H1 (cell line): ENCODE data around the gene TSKU. TPM values are rescaled to one million over a fixed set of nuclear protein-coding genes. Genes with fewer than 3 reads are reported as not detected.

Experiments
- CTCF ChIA-PET: fragments of 300-600 bp; sonication (Branson Sonifier 250); formaldehyde crosslinking; loops from one replicate; lab custom pipeline; 2021; ENCODE audit not compliant: partially characterized antibody; lab: Charles Lee
- POLR2A ChIA-PET: fragments of 300-600 bp; sonication (Branson Sonifier 250); formaldehyde crosslinking; loops from one replicate; lab custom pipeline; 2021; ENCODE audit warnings: inconsistent platforms; ENCODE audit not compliant: partially characterized antibody; lab: Charles Lee
- DNase-seq, 2 experiments: peaks; one replicate each; pipeline versions ENCODE4 v3.0.0 to v3.0.0-alpha.2; 2010 to 2022; ENCODE audit warnings: low spot score in 2 of 2, low read depth in 1 of 2, mixed read lengths in 1 of 2
- FAIRE-seq: peaks from 2 replicates; lab custom pipeline; 2011; peaks lifted over from hg19 to GRCh38; lab: Jason Lieb, UNC
- H2AFZ ChIP-seq: 2 replicates; pipeline ENCODE4 v1.8.1; 2012; ENCODE audit warnings: low read length, inconsistent platforms
- H2AK5ac ChIP-seq: 2 replicates; pipeline ENCODE4 v1.6.1; 2013; ENCODE audit warnings: low read depth, low read length
- H2BK120ac ChIP-seq: replicated peaks from 2 replicates; pipeline ENCODE3; 2013; ENCODE audit warnings: low read depth, low read length, inconsistent platforms
- H2BK12ac ChIP-seq: 2 replicates; pipeline ENCODE4 v1.6.1; 2013; ENCODE audit warnings: low read depth, low read length
- H2BK15ac ChIP-seq: 2 replicates; pipeline ENCODE4 v1.6.1; 2013; ENCODE audit warnings: low read length
- H2BK20ac ChIP-seq: 2 replicates; pipeline ENCODE4 v1.6.1; 2013; ENCODE audit warnings: low read length
- H2BK5ac ChIP-seq: 2 replicates; pipeline ENCODE4 v1.6.1; 2013; ENCODE audit warnings: low read depth, low read length
- H3K14ac ChIP-seq: 2 replicates; pipeline ENCODE4 v1.6.1; 2013; ENCODE audit warnings: inconsistent platforms; ENCODE audit not compliant: insufficient read length
- H3K18ac ChIP-seq: 2 replicates; pipeline ENCODE4 v1.6.1; 2013; ENCODE audit warnings: low read length; ENCODE audit errors: extremely low read depth
- H3K23ac ChIP-seq: 2 replicates; pipeline ENCODE4 v1.6.1; 2013; ENCODE audit warnings: inconsistent platforms; ENCODE audit not compliant: insufficient read length
- H3K23me2 ChIP-seq: 2 replicates; pipeline ENCODE4 v1.6.1; 2013; ENCODE audit warnings: low read depth, low read length
- H3K27ac ChIP-seq: 2 replicates; pipeline ENCODE4 v1.6.1; 2011; ENCODE audit warnings: low read depth, low read length, inconsistent platforms
- H3K27me3 ChIP-seq, 4 experiments: replicated peaks in 1 of 4; 1 replicate in 1 of 4; 2 replicates in 3 of 4; pipeline versions ENCODE4 v1.6.1 to v1.8.1; 2011 to 2013; ENCODE audit warnings: low read length in 3 of 4, mild to moderate bottlenecking in 3 of 4, inconsistent platforms in 2 of 4, mixed read lengths in 2 of 4, moderate library complexity in 1 of 4; ENCODE audit not compliant: control insufficient read depth in 3 of 4, insufficient read depth in 3 of 4; ENCODE audit errors: extremely low read depth in 1 of 4
- H3K36me3 ChIP-seq, 4 experiments: 2 replicates each; pipeline versions ENCODE4 v1.6.1 to v1.8.1; 2011 to 2013; ENCODE audit warnings: mild to moderate bottlenecking in 4 of 4, low read length in 3 of 4, moderate library complexity in 2 of 4, control low read depth in 1 of 4, inconsistent platforms in 1 of 4; ENCODE audit not compliant: insufficient read depth in 4 of 4, control insufficient read depth in 2 of 4
- H3K4ac ChIP-seq: replicated peaks from 2 replicates; pipeline ENCODE3; 2013; ENCODE audit warnings: low read length, low read depth, mixed read lengths, inconsistent platforms; ENCODE audit not compliant: insufficient read length
- H3K4me1 ChIP-seq, 4 experiments: replicated peaks in 1 of 4; 1 replicate in 1 of 4; 2 replicates in 3 of 4; pipeline versions ENCODE4 v1.6.1 to v1.8.1; 2011 to 2013; ENCODE audit warnings: low read length in 3 of 4, inconsistent platforms in 2 of 4, mixed read lengths in 1 of 4; ENCODE audit not compliant: insufficient read depth in 4 of 4, control insufficient read depth in 3 of 4
- H3K4me2 ChIP-seq, 2 experiments: 2 replicates each; pipeline versions ENCODE4 v1.6.1 to v1.8.1; 2011 to 2013; ENCODE audit warnings: low read depth in 2 of 2, low read length in 2 of 2, control low read depth in 1 of 2, inconsistent platforms in 1 of 2, mild to moderate bottlenecking in 1 of 2; ENCODE audit not compliant: insufficient read depth in 1 of 2
- H3K4me3 ChIP-seq, 4 experiments: fragments of 200-600, 300-600 bp in 1 of 4; sonication (generic), shearing (Covaris generic), sonication (Bioruptor Twin) in 1 of 4; 2 replicates each; pipeline versions ENCODE4 v1.5.1 to v1.8.1; 2011 to 2016; ENCODE audit warnings: low read length in 4 of 4, low read depth in 3 of 4, control low read depth in 2 of 4, inconsistent platforms in 2 of 4, mild to moderate bottlenecking in 2 of 4, mixed read lengths in 1 of 4, moderate library complexity in 1 of 4; ENCODE audit not compliant: insufficient read depth in 2 of 4; ENCODE audit errors: extremely low read depth in 1 of 4
- H3K56ac ChIP-seq: replicated peaks from 2 replicates; pipeline ENCODE3; 2013; ENCODE audit warnings: low read depth, mild to moderate bottlenecking, mixed read lengths, low read length, inconsistent platforms; ENCODE audit not compliant: insufficient read length
- H3K79me1 ChIP-seq: 2 replicates; pipeline ENCODE4 v1.6.1; 2013; ENCODE audit warnings: low read depth, low read length, control low read depth
- H3K79me2 ChIP-seq, 2 experiments: 2 replicates each; pipeline versions ENCODE4 v1.6.1 to v1.8.1; 2012 to 2013; ENCODE audit warnings: low read length in 2 of 2, mild to moderate bottlenecking in 2 of 2, inconsistent platforms in 1 of 2; ENCODE audit not compliant: insufficient read depth in 2 of 2, control insufficient read depth in 1 of 2
- H3K9ac ChIP-seq, 4 experiments: replicated peaks in 1 of 4; 1 replicate in 1 of 4; 2 replicates in 3 of 4; pipeline versions ENCODE4 v1.6.1 to v1.8.1; 2011 to 2013; ENCODE audit warnings: low read depth in 3 of 4, low read length in 3 of 4, control low read depth in 2 of 4, mild to moderate bottlenecking in 2 of 4, moderate library complexity in 2 of 4, inconsistent platforms in 1 of 4; ENCODE audit errors: extremely low read depth in 1 of 4
- H3K9me3 ChIP-seq, 2 experiments: 2 replicates each; pipeline versions ENCODE4 v1.6.1 to v1.8.1; 2012 to 2013; ENCODE audit warnings: mild to moderate bottlenecking in 2 of 2, moderate library complexity in 2 of 2, control low read depth in 1 of 2, inconsistent platforms in 1 of 2, low read depth in 1 of 2, low read length in 1 of 2, mixed read lengths in 1 of 2; ENCODE audit not compliant: insufficient read depth in 2 of 2
- H4K20me1 ChIP-seq, 2 experiments: replicated peaks in 1 of 2; 2 replicates each; pipeline versions ENCODE3 to v1.8.1; 2011 to 2013; ENCODE audit warnings: inconsistent platforms in 2 of 2, low read length in 2 of 2, mild to moderate bottlenecking in 1 of 2; ENCODE audit not compliant: insufficient read depth in 2 of 2, control insufficient read depth in 1 of 2
- H4K5ac ChIP-seq: 2 replicates; pipeline ENCODE4 v1.6.1; 2013; ENCODE audit warnings: low read length, low read depth, mixed read lengths, inconsistent platforms; ENCODE audit not compliant: insufficient read length
- H4K8ac ChIP-seq: 2 replicates; pipeline ENCODE4 v1.8.0; 2013; ENCODE audit warnings: mild to moderate bottlenecking, moderate library complexity, low read length, inconsistent platforms; ENCODE audit not compliant: insufficient read depth; ENCODE audit errors: extremely low read depth
- H4K91ac ChIP-seq: replicated peaks from 2 replicates; pipeline ENCODE3; 2013; ENCODE audit warnings: low read length, mixed read lengths, inconsistent platforms; ENCODE audit not compliant: insufficient read length
- BRCA1 ChIP-seq: IDR thresholded peaks from 2 replicates; pipeline ENCODE4 v1.6.1; 2012; ENCODE audit warnings: low read depth, low read length, improper control_type of control experiment
- EGR1 ChIP-seq: IDR thresholded peaks from 2 replicates; pipeline ENCODE4 v1.6.1; 2011; ENCODE audit warnings: low read depth, low read length, borderline replicate concordance
- GABPA ChIP-seq: IDR thresholded peaks from 2 replicates; pipeline ENCODE4 v1.6.1; 2011; ENCODE audit warnings: mild to moderate bottlenecking, low read length, moderate library complexity, borderline replicate concordance; ENCODE audit not compliant: insufficient read depth
- GTF2F1 ChIP-seq: IDR thresholded peaks from 2 replicates; pipeline ENCODE4 v1.6.1; 2012; ENCODE audit warnings: low read depth, low read length, improper control_type of control experiment, borderline replicate concordance
- MAFK ChIP-seq: IDR thresholded peaks from 2 replicates; pipeline ENCODE4 v1.6.1; 2012; ENCODE audit warnings: low read depth, mild to moderate bottlenecking, improper control_type of control experiment, low read length
- RBBP5 ChIP-seq: IDR thresholded peaks from 2 replicates; pipeline ENCODE4 v1.7.1; 2012; ENCODE audit warnings: low read depth, mild to moderate bottlenecking, inconsistent platforms, low read length, moderate library complexity, borderline replicate concordance
- RXRA ChIP-seq: IDR thresholded peaks from 2 replicates; pipeline ENCODE4 v1.6.1; 2011; ENCODE audit warnings: low read depth, mild to moderate bottlenecking, low read length, moderate library complexity; ENCODE audit not compliant: insufficient read depth
- SIN3A ChIP-seq, 2 experiments: IDR thresholded peaks in 1 of 2; conservative IDR thresholded peaks in 1 of 2; 2 replicates each; pipeline ENCODE4 v1.6.1; 2011 to 2012; ENCODE audit warnings: low read length in 2 of 2, improper control_type of control experiment in 1 of 2, low read depth in 1 of 2, mild to moderate bottlenecking in 1 of 2
- YY1 ChIP-seq: IDR thresholded peaks from 2 replicates; pipeline ENCODE4 v1.6.1; 2011; ENCODE audit warnings: low read depth, mild to moderate bottlenecking, low read length
- WGBS, 2 experiments: shearing (Covaris generic) in 1 of 2; methylation state at CpG; one replicate each; pipeline versions ENCODE4 v1.1.6 to v1.1.7; 2013 to 2015; ENCODE audit warnings: low lambda C conversion rate in 2 of 2, mixed read lengths in 2 of 2, inconsistent platforms in 1 of 2, low coverage in 1 of 2, missing lambda C conversion rate in 1 of 2; ENCODE audit not compliant: insufficient replicate concordance in 2 of 2, insufficient coverage in 1 of 2, insufficient read length in 1 of 2; ENCODE audit errors: extremely low coverage in 1 of 2, missing lambda C conversion rate in 1 of 2; 5-methylcytosine and 5-hydroxymethylcytosine counted together
- polyA plus RNA-seq, 7 experiments: library from polyadenylated mRNA; depleted of rRNA in 3 of 7; stranded (reverse) in 5 of 7; unstranded in 2 of 7; fragments of >200 nt in 5 of 7; fragments of 200-250 nt in 2 of 7; gene quantifications; 1 replicate in 5 of 7; 2 replicates in 1 of 7; 4 replicates in 1 of 7; pipeline versions ENCODE4 v1.2.1 to v1.2.3, GENCODE V29; 2011 to 2013; ENCODE audit warnings: missing spikeins in 2 of 7, mixed read lengths in 2 of 7
- total RNA-seq: library from RNA; stranded (reverse); fragmentation: NEBNext Ultra II Directional; extraction: Animal tissue kit (Norgen Biotek cat#: 25700); gene quantifications from 2 replicates; pipeline ENCODE4 v1.2.1, GENCODE V29; 2021
- TF ChIP-seq, protein P1 (sequence below): IDR thresholded peaks from 2 replicates; pipeline ENCODE4 v1.6.1; 2012; ENCODE audit warnings: low read length, inconsistent platforms

Gene TSKU
- total and polyA plus RNA-seq, 2 of the 8 experiments (the other 6 are each of a cell fraction or from before 2014, with no cell fraction given) = 22.8 to 28.4 TPM

GRCh38 chr11:76831686-76832310, 48.6 kb downstream of the TSKU start:
- Histone ChIP-seq H3K36me3 (no peaks in the 10 kb centered on the region), H3K27ac (no peak overlapping the region), H4K8ac (no peak overlapping the region), H3K4me3 (no peak overlapping the region), H3K79me1 (no peaks in the 10 kb centered on the region), H2BK12ac (no peak overlapping the region), H3K9ac (no peak overlapping the region), H2AK5ac (no peak overlapping the region), H2BK15ac (no peak overlapping the region), H2BK120ac (no peak overlapping the region), H3K14ac (no peak overlapping the region), H3K23me2 (no peaks in the 10 kb centered on the region), H3K79me2 (no peaks in the 10 kb centered on the region), H2BK5ac (no peak overlapping the region), H3K23ac (no peak overlapping the region), H4K91ac (no peak overlapping the region), H3K18ac (no peak overlapping the region), H4K20me1 (no peaks in the 10 kb centered on the region), H3K27me3 (no peaks in the 10 kb centered on the region), H3K4me2 (no peak overlapping the region), H2AFZ (no peak overlapping the region), H4K5ac (no peak overlapping the region), H3K4me1 (no peaks in the 10 kb centered on the region), H2BK20ac (no peak overlapping the region), H3K9me3 (no peaks in the 10 kb centered on the region), H3K56ac (no peak overlapping the region), H3K4ac (no peak overlapping the region)
- 92% methylated on average over 4 of the region's 4 CpGs; no CpG with 5 or more reads in 1 of the 2 experiments for WGBS, 2 experiments
- FAIRE-seq (no peak), DNase-seq (no peak)
- POLR2A ChIA-PET = no interaction called here
- TF ChIP-seq BRCA1 (no peak), RBBP5 (no peak), RXRA (no peak), SIN3A (conservative IDR thresholded peaks at IDR 0.05 in 1 of 2, IDR thresholded peaks at IDR 0.05 in 1 of 2; ENCODE audit: low read depth in 1 of 2, low read length in 2 of 2) (no peak), YY1 (no peak), GABPA (no peak), EGR1 (no peak), GTF2F1 (no peak), MAFK (no peak)
- TF ChIP-seq, protein P1, sequence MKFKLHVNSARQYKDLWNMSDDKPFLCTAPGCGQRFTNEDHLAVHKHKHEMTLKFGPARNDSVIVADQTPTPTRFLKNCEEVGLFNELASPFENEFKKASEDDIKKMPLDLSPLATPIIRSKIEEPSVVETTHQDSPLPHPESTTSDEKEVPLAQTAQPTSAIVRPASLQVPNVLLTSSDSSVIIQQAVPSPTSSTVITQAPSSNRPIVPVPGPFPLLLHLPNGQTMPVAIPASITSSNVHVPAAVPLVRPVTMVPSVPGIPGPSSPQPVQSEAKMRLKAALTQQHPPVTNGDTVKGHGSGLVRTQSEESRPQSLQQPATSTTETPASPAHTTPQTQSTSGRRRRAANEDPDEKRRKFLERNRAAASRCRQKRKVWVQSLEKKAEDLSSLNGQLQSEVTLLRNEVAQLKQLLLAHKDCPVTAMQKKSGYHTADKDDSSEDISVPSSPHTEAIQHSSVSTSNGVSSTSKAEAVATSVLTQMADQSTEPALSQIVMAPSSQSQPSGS = no peak
- CTCF ChIA-PET = interaction anchor here (1.0 kb wide), 1 partner anchor 109 kb away, joined by 3 read pairs; no protein-coding TSS in a partner anchor
